Peyer's patch (tissue), 4 donors: Measurements from ENCODE around the gene RCCD1.

Experiments
- POLR2A ChIP-seq, 2 donors: fragments of 450-650 bp; IDR thresholded peaks; one replicate each; pipeline ENCODE4 v1.5.1; 2017; ENCODE audit warnings: antibody characterized with exemption in 2 of 2, mild to moderate bottlenecking in 2 of 2, moderate library complexity in 2 of 2
- TF ChIP-seq, protein P1 (sequence below), 6 experiments: fragments of 450-650 bp in 4 of 6; fragments of 200-600 bp in 2 of 6; sonication (generic) in 1 of 6; IDR thresholded peaks; one replicate each; pipeline ENCODE4 v1.5.1; 2017 to 2019; ENCODE audit warnings: antibody characterized with exemption in 6 of 6, mild to moderate bottlenecking in 3 of 6, moderate library complexity in 1 of 6

- TF ChIP-seq, protein P1, sequence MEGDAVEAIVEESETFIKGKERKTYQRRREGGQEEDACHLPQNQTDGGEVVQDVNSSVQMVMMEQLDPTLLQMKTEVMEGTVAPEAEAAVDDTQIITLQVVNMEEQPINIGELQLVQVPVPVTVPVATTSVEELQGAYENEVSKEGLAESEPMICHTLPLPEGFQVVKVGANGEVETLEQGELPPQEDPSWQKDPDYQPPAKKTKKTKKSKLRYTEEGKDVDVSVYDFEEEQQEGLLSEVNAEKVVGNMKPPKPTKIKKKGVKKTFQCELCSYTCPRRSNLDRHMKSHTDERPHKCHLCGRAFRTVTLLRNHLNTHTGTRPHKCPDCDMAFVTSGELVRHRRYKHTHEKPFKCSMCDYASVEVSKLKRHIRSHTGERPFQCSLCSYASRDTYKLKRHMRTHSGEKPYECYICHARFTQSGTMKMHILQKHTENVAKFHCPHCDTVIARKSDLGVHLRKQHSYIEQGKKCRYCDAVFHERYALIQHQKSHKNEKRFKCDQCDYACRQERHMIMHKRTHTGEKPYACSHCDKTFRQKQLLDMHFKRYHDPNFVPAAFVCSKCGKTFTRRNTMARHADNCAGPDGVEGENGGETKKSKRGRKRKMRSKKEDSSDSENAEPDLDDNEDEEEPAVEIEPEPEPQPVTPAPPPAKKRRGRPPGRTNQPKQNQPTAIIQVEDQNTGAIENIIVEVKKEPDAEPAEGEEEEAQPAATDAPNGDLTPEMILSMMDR (IDR thresholded peaks at IDR 0.05): no peak
- TF ChIP-seq POLR2A (IDR thresholded peaks at IDR 0.05): no peak
These were observed 6.2 kb upstream of the RCCD1 start for GRCh38 chr15:90948506-90948905.
